Right forelimb (tissue), 1 donor: ENCODE data around the gene FGF3.
A peak's percentile ranks its signal among the peaks of the same experiment; 100 is the strongest.

Source experiments
- DNase-seq: peaks from one replicate; pipeline ENCODE4 v3.0.0-alpha.2; 2018

FGF3 gene

GRCh38 chr11:69843529-69843921 is 24.3 kb upstream of the FGF3 start:
- DNase-seq: no peak

GRCh38 chr11:69842746-69843528 is 23.7 kb upstream of the FGF3 start:
- DNase-seq: no peak

DNA sequence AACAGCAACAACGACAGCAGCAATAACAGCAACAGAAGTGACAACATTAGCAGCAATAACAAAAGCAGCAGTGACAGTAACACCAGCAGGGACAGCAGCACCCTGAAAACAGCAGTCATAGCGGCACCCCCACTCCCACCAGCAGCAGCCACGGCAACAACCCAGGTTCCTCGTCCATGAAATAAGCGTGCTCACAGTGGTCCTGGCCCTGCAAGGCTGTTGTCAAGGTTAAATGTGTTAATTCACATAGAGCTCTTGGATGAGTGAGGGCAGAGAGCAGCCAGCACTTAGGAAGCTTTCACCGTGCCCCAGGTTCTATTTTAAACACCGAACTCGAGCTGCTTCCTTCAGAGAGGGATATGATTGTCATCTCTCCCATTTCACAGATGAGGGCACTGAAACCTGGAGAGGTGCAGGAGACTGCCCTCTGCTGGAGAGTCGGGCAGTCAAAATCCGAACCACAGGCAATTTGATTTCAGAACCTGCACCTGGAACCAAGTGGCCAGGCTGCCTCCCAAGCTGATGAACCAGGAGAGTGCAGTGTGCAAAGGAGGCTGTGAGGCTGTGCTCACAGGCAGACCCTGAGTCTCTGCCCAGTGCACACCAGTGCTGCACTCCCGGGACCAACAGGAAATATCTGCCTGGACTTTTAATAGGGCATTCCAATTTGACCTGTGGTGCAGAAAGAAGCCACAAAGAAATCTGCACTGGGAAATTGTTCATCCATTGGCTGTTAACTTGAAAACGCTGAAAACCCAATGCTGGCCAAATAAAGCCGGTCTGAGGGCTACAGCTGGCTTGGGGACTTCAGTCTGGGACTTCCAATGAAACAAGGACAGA is 22.9 kb upstream of the FGF3 start:
- DNase-seq: no peak

DNA sequence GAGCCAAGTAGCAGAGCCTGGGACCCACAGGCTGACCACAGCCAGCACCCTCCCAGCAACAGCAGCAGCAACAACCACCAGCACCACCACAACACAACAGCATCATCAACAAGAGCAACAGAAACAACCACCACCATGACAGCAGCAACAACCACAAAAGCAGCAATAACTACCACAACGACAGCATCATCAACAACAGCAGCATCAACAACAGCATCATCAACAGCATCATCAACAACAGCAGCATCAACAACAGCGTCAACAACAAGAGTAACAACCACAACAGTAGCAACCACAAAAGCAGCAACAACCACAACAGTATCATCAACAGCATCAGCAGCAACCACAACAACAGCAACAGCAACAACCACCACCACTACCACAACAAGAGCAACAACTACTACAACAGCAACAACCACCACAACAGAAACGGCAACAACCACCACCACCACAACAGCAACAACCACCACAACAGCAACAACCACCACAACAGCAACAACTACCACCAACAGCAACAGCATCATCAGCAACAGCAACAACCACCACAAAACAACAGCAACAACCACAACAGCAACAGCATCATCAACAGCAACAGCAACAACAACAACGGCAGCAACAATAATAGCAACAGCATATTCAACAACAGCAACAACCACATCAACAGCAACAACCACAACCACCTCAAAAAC is 22.1 kb upstream of the FGF3 start:
- DNase-seq: no peak

- DNase-seq: no peak
Observed at GRCh38 chr11:69840371-69841169, 21.4 kb upstream of the FGF3 start.

DNA sequence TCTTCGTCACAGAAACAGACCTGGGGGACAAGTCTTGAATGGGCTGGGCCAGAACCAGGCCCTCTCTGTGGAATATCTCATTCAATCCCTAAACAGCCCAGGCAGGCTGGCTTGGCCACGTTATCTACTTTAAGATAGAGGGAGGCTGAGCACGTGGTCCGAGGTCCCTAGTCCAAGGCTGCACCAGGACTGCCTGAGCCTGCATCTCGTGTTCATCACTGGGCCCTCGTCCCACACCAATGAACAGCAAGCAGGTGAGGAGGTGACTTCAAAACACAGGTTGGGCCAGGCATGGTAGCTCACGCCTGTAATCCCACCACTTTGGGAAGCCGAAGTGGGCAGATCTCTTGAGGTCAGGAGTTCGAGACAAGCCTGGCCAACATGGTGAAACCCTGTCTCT is 20.3 kb upstream of the FGF3 start:
- no peak for DNase-seq

- no peak for DNase-seq
Observed at GRCh38 chr11:69837791-69838190, 18.6 kb upstream of the FGF3 start.

GRCh38 chr11:69836401-69836800 is 17.2 kb upstream of the FGF3 start:
- no peak for DNase-seq

- no peak for DNase-seq
Observed at GRCh38 chr11:69834811-69835800, 15.9 kb upstream of the FGF3 start.

- no peak for DNase-seq
Observed at GRCh38 chr11:69834251-69834650, 15.0 kb upstream of the FGF3 start.

- no peak for DNase-seq
Observed at GRCh38 chr11:69832561-69833413, 13.6 kb upstream of the FGF3 start.

GRCh38 chr11:69831985-69832384 is 12.8 kb upstream of the FGF3 start:
- DNase-seq: peak; percentile 1

DNA sequence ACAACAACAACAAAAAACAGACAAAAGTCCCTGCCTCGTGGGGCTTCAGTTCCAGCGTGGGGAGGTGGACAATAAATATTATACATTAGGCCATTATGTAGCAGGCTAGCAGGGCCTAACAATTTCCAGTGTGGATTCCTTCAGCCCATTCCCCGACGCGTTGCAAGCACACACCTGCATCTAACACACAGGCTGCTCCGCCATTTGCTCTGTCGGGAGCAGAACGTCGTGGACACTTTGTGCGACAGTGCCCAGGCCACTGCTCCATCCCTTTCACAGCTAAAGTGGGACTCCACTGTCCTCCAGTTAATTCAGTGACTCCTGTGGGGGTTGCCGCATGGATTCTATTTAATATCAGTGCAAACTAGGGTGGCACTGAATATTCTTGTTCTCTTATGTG is 10.9 kb upstream of the FGF3 start:
- DNase-seq: peak; percentile 15

GRCh38 chr11:69828971-69829344 is 9.7 kb upstream of the FGF3 start:
- no peak for DNase-seq

DNA sequence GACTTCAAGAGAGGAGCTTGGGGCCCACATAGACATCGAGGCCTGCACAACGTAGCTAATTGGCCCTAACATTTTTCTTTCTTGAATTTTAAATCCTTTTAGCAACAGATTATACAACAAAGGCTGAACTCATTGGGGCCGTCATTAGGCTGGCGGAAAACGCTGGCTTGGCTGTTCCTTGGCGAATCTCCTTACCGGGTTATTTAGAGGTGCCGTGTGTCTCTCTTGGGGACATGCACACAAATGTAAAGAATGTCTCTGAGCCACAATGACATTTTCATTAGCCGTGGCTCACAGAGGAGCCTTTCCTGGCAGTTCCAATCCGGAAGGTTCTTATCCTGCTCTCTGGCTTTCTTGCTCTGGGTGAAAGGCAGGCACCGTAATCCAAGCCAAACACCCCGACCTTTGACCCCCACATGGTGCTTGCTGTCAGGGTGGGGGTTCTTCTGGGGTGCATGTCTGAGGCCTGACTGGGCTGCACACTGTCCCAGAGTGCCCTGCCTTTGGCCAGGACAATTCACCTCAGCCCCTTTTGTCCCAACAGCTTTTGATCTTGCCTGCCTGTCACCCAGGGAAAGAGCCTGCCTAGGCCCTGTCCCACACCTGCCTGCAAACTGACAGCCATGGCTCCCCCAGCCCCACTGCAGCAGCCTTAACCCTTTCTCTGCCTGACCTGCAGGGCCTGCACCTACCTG is 9.2 kb upstream of the FGF3 start:
- peak; percentile 5 for DNase-seq

DNA sequence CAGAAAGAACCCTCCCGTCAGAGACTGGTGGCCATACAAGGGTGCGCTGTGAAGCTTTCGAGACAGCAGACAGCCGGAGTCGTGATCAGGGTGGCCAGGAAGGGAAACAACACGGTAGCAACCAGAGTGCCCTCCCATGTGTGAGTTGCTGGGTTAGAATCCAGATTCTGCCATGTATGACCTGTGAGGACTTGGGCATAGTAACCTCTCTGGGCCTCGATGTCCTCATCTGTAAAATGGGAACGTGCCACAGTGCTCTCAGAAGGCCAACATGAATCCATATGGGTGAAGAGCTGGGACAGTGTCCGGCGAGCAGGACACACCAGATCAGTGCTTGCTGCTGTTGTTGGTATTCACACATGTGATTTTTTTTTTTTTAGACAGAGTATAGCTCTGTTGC is 7.6 kb upstream of the FGF3 start:
- no peak for DNase-seq

GRCh38 chr11:69825941-69826340 is 6.7 kb upstream of the FGF3 start:
- no peak for DNase-seq

- no peak for DNase-seq
Observed at GRCh38 chr11:69825037-69825834, 6.0 kb upstream of the FGF3 start.

GRCh38 chr11:69823641-69824265 is 4.5 kb upstream of the FGF3 start:
- no peak for DNase-seq
